Activated naive CD8-positive, alpha-beta T cell (primary cell): Measurements from ENCODE around the gene HIVEP3.

Experiments used
- H3K27ac Mint-ChIP-seq: one replicate; pipeline ENCODE4 v1.8.0; 2021; ENCODE audit warnings: mixed read lengths
- H3K27me3 Mint-ChIP-seq: one replicate; pipeline ENCODE4 v1.8.0; 2021; ENCODE audit warnings: mixed read lengths
- H3K36me3 Mint-ChIP-seq: one replicate; pipeline ENCODE4 v1.8.0; 2021; ENCODE audit warnings: mixed read lengths
- H3K4me1 Mint-ChIP-seq: one replicate; pipeline ENCODE4 v1.8.0; 2021; ENCODE audit warnings: low read depth, mixed read lengths
- H3K4me3 Mint-ChIP-seq: one replicate; pipeline ENCODE4 v1.8.0; 2021; ENCODE audit warnings: mild to moderate bottlenecking, mixed read lengths
- H3K9me3 Mint-ChIP-seq: one replicate; pipeline ENCODE4 v1.8.0; 2021; ENCODE audit warnings: low read depth, mixed read lengths

The HIVEP3 gene

GRCh38 chr1:41535716-41536115 lies 383.0 kb downstream of the HIVEP3 start:
- H3K9me3 Mint-ChIP-seq, result no peaks in the 10 kb centered on the region
- peaks cover 1% of the 10 kb centered on the region for H3K4me1 Mint-ChIP-seq
- H3K27ac Mint-ChIP-seq, result no peak overlapping the region
- no peak overlapping the region for H3K4me3 Mint-ChIP-seq
- H3K27me3 Mint-ChIP-seq, result no peaks in the 10 kb centered on the region
- peaks cover 20% of the 10 kb centered on the region for H3K36me3 Mint-ChIP-seq

GRCh38 chr1:41535276-41535675 lies 383.4 kb downstream of the HIVEP3 start:
- Mint-ChIP-seq H3K27ac (no peak overlapping the region), H3K27me3 (no peaks in the 10 kb centered on the region), H3K9me3 (no peaks in the 10 kb centered on the region), H3K36me3 (peaks cover 19% of the 10 kb centered on the region), H3K4me1 (peaks cover 1% of the 10 kb centered on the region), H3K4me3 (no peak overlapping the region)

GRCh38 chr1:41534181-41535076 lies 384.3 kb downstream of the HIVEP3 start:
- no peak overlapping the region for H3K4me3 Mint-ChIP-seq
- H3K27ac Mint-ChIP-seq, result peak overlapping the region; percentile 81
- no peaks in the 10 kb centered on the region for H3K9me3 Mint-ChIP-seq
- peaks cover 17% of the 10 kb centered on the region for H3K36me3 Mint-ChIP-seq
- peaks cover 3% of the 10 kb centered on the region for H3K4me1 Mint-ChIP-seq
- no peaks in the 10 kb centered on the region for H3K27me3 Mint-ChIP-seq

GRCh38 chr1:41533731-41534080 lies 385.0 kb downstream of the HIVEP3 start:
- no peaks in the 10 kb centered on the region for H3K9me3 Mint-ChIP-seq
- peak overlapping the region; percentile 81 for H3K27ac Mint-ChIP-seq
- H3K27me3 Mint-ChIP-seq, result no peaks in the 10 kb centered on the region
- H3K4me3 Mint-ChIP-seq, result no peak overlapping the region
- peaks cover 17% of the 10 kb centered on the region for H3K36me3 Mint-ChIP-seq
- peaks cover 3% of the 10 kb centered on the region for H3K4me1 Mint-ChIP-seq

- Mint-ChIP-seq H3K9me3 (no peaks in the 10 kb centered on the region), H3K36me3 (peaks cover 17% of the 10 kb centered on the region), H3K27ac (peak overlapping the region; percentile 81)
Measured at GRCh38 chr1:41533016-41533730, 385.5 kb downstream of the HIVEP3 start.

GRCh38 chr1:41532206-41532975 lies 386.3 kb downstream of the HIVEP3 start:
- peaks cover 17% of the 10 kb centered on the region for H3K36me3 Mint-ChIP-seq
- H3K27me3 Mint-ChIP-seq, result no peaks in the 10 kb centered on the region
- no peaks in the 10 kb centered on the region for H3K9me3 Mint-ChIP-seq
- peaks cover 3% of the 10 kb centered on the region for H3K4me1 Mint-ChIP-seq
- H3K27ac Mint-ChIP-seq, result peak overlapping the region; percentile 67
- no peak overlapping the region for H3K4me3 Mint-ChIP-seq

More at GRCh38 chr1:41533016-41533730, 385.5 kb downstream of the HIVEP3 start:
- H3K27me3 Mint-ChIP-seq, result no peaks in the 10 kb centered on the region
- peaks cover 3% of the 10 kb centered on the region for H3K4me1 Mint-ChIP-seq
- no peak overlapping the region for H3K4me3 Mint-ChIP-seq

GRCh38 chr1:41530411-41530810 lies 388.3 kb downstream of the HIVEP3 start:
- H3K9me3 Mint-ChIP-seq, result no peaks in the 10 kb centered on the region
- H3K27ac Mint-ChIP-seq, result no peak overlapping the region

GRCh38 chr1:41529621-41530395 lies 388.9 kb downstream of the HIVEP3 start:
- H3K27ac Mint-ChIP-seq, result peak overlapping the region; percentile 76
- no peaks in the 10 kb centered on the region for H3K9me3 Mint-ChIP-seq
- peaks cover 3% of the 10 kb centered on the region for H3K4me1 Mint-ChIP-seq
- no peak overlapping the region for H3K4me3 Mint-ChIP-seq
- H3K36me3 Mint-ChIP-seq, result peaks cover 8% of the 10 kb centered on the region
- H3K27me3 Mint-ChIP-seq, result no peaks in the 10 kb centered on the region

More at GRCh38 chr1:41530411-41530810, 388.3 kb downstream of the HIVEP3 start:
- Mint-ChIP-seq H3K36me3 (peaks cover 9% of the 10 kb centered on the region), H3K27me3 (no peaks in the 10 kb centered on the region), H3K4me1 (peaks cover 3% of the 10 kb centered on the region), H3K4me3 (no peak overlapping the region)

- Mint-ChIP-seq H3K36me3 (peaks cover 2% of the 10 kb centered on the region), H3K9me3 (no peaks in the 10 kb centered on the region), H3K27me3 (no peaks in the 10 kb centered on the region), H3K4me3 (no peak overlapping the region), H3K4me1 (peaks cover 3% of the 10 kb centered on the region), H3K27ac (no peak overlapping the region)
Measured at GRCh38 chr1:41528726-41529605, 389.8 kb downstream of the HIVEP3 start.

GRCh38 chr1:41528106-41528505 lies 390.6 kb downstream of the HIVEP3 start:
- Mint-ChIP-seq H3K27me3 (no peaks in the 10 kb centered on the region), H3K4me1 (peaks cover 2% of the 10 kb centered on the region), H3K4me3 (no peak overlapping the region), H3K9me3 (no peaks in the 10 kb centered on the region), H3K27ac (no peak overlapping the region), H3K36me3 (peaks cover 5% of the 10 kb centered on the region)

GRCh38 chr1:41526956-41527561 lies 391.7 kb downstream of the HIVEP3 start:
- no peak overlapping the region for H3K4me3 Mint-ChIP-seq
- no peaks in the 10 kb centered on the region for H3K9me3 Mint-ChIP-seq
- H3K36me3 Mint-ChIP-seq, result peaks cover 7% of the 10 kb centered on the region
- no peaks in the 10 kb centered on the region for H3K27me3 Mint-ChIP-seq
- no peak overlapping the region for H3K27ac Mint-ChIP-seq
- H3K4me1 Mint-ChIP-seq, result peaks cover 2% of the 10 kb centered on the region

GRCh38 chr1:41525891-41526587 lies 392.7 kb downstream of the HIVEP3 start:
- Mint-ChIP-seq H3K4me3 (no peak overlapping the region), H3K9me3 (no peaks in the 10 kb centered on the region), H3K27ac (no peak overlapping the region), H3K4me1 (peaks cover 2% of the 10 kb centered on the region), H3K27me3 (no peaks in the 10 kb centered on the region), H3K36me3 (peaks cover 7% of the 10 kb centered on the region)
